ENCODE measurements around the gene HTR3D. TPM values are rescaled to one million over a fixed set of nuclear protein-coding genes. Genes with fewer than 3 reads are reported as not detected.
A peak's percentile ranks its signal among the peaks of the same experiment; 100 is the strongest.

The HTR3D gene
- total and polyA plus RNA-seq, 2 of the 13 experiments (the other 11 are each of a cell fraction or from before 2014, with no cell fraction given), result not detected

DNA sequence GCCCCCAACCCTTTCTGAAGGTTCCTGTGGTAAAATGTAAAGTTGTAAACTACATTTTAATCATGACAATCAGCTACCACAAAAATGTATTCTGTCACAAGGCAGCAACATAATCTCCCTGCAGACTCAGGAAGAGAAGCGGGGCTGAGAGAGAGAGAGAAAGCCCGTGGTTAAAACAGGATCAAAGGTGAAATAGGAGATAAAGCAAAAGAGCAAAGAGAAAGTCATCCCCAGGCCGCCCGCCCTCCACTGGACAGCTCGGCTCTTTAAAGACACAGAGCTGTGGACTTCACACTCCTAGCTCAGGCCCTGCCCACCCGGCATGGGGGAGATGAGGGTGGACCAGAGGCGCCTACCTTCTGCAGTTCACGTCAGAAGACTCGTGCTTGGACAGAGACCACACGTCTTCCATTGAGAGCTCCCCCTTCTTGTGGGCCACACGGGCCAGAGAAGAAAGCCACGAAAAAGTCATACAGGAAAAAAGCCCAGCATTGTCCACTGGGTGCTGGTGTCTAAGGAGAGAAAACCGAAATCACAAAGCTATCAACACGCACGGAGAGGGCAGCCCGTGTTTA is 43.2 kb upstream of the HTR3D start (continued):
- peak in 1 of 2 experiments; percentile 70; a peak in 1 of 4 replicates for TF ChIP-seq EP300 (IDR thresholded peaks at IDR 0.05; ENCODE audit: low read depth in 2 of 2, low read length in 2 of 2)
- no peak for TF ChIP-seq EP300 (CRISPR knock-in tag; IDR thresholded peaks at IDR 0.05; ENCODE audit: borderline replicate concordance)
- TF ChIP-seq, protein P1, sequence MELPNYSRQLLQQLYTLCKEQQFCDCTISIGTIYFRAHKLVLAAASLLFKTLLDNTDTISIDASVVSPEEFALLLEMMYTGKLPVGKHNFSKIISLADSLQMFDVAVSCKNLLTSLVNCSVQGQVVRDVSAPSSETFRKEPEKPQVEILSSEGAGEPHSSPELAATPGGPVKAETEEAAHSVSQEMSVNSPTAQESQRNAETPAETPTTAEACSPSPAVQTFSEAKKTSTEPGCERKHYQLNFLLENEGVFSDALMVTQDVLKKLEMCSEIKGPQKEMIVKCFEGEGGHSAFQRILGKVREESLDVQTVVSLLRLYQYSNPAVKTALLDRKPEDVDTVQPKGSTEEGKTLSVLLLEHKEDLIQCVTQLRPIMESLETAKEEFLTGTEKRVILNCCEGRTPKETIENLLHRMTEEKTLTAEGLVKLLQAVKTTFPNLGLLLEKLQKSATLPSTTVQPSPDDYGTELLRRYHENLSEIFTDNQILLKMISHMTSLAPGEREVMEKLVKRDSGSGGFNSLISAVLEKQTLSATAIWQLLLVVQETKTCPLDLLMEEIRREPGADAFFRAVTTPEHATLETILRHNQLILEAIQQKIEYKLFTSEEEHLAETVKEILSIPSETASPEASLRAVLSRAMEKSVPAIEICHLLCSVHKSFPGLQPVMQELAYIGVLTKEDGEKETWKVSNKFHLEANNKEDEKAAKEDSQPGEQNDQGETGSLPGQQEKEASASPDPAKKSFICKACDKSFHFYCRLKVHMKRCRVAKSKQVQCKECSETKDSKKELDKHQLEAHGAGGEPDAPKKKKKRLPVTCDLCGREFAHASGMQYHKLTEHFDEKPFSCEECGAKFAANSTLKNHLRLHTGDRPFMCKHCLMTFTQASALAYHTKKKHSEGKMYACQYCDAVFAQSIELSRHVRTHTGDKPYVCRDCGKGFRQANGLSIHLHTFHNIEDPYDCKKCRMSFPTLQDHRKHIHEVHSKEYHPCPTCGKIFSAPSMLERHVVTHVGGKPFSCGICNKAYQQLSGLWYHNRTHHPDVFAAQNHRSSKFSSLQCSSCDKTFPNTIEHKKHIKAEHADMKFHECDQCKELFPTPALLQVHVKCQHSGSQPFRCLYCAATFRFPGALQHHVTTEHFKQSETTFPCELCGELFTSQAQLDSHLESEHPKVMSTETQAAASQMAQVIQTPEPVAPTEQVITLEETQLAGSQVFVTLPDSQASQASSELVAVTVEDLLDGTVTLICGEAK (IDR thresholded peaks at IDR 0.05), result no peak
- TF ChIP-seq, protein P1 (CRISPR knock-in tag; IDR thresholded peaks at IDR 0.05), result peak; percentile 28; the same call in 1 of the 2 replicates
- TF ChIP-seq, protein P2, sequence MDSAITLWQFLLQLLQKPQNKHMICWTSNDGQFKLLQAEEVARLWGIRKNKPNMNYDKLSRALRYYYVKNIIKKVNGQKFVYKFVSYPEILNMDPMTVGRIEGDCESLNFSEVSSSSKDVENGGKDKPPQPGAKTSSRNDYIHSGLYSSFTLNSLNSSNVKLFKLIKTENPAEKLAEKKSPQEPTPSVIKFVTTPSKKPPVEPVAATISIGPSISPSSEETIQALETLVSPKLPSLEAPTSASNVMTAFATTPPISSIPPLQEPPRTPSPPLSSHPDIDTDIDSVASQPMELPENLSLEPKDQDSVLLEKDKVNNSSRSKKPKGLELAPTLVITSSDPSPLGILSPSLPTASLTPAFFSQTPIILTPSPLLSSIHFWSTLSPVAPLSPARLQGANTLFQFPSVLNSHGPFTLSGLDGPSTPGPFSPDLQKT (CRISPR knock-in tag; IDR thresholded peaks at IDR 0.05; ENCODE audit: borderline replicate concordance), result no peak
- TF ChIP-seq, protein P3, sequence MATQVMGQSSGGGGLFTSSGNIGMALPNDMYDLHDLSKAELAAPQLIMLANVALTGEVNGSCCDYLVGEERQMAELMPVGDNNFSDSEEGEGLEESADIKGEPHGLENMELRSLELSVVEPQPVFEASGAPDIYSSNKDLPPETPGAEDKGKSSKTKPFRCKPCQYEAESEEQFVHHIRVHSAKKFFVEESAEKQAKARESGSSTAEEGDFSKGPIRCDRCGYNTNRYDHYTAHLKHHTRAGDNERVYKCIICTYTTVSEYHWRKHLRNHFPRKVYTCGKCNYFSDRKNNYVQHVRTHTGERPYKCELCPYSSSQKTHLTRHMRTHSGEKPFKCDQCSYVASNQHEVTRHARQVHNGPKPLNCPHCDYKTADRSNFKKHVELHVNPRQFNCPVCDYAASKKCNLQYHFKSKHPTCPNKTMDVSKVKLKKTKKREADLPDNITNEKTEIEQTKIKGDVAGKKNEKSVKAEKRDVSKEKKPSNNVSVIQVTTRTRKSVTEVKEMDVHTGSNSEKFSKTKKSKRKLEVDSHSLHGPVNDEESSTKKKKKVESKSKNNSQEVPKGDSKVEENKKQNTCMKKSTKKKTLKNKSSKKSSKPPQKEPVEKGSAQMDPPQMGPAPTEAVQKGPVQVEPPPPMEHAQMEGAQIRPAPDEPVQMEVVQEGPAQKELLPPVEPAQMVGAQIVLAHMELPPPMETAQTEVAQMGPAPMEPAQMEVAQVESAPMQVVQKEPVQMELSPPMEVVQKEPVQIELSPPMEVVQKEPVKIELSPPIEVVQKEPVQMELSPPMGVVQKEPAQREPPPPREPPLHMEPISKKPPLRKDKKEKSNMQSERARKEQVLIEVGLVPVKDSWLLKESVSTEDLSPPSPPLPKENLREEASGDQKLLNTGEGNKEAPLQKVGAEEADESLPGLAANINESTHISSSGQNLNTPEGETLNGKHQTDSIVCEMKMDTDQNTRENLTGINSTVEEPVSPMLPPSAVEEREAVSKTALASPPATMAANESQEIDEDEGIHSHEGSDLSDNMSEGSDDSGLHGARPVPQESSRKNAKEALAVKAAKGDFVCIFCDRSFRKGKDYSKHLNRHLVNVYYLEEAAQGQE (IDR thresholded peaks at IDR 0.05; ENCODE audit: borderline replicate concordance in 1 of 2, low read depth in 1 of 2, low read length in 2 of 2), result no peak
- no peak for TF ChIP-seq SP4 (CRISPR knock-in tag; IDR thresholded peaks at IDR 0.05)
- no peak for TF ChIP-seq FIP1L1 (IDR thresholded peaks at IDR 0.05; ENCODE audit: borderline replicate concordance, insufficient read depth, low read depth, low read length)
- TF ChIP-seq MTA3 (CRISPR knock-in tag; IDR thresholded peaks at IDR 0.05), result no peak
- no peak for TF ChIP-seq ZNF180 (CRISPR knock-in tag; IDR thresholded peaks at IDR 0.05; ENCODE audit: borderline replicate concordance, low read depth)
- TF ChIP-seq FLYWCH1 (CRISPR knock-in tag; IDR thresholded peaks at IDR 0.05), result no peak
- no peak for TF ChIP-seq GPN1 (CRISPR knock-in tag; IDR thresholded peaks at IDR 0.05; ENCODE audit: borderline replicate concordance)
- TF ChIP-seq FOXC1 (CRISPR knock-in tag; IDR thresholded peaks at IDR 0.05; ENCODE audit: borderline replicate concordance), result no peak
- TF ChIP-seq ZNF382 (CRISPR knock-in tag; IDR thresholded peaks at IDR 0.05; ENCODE audit: borderline replicate concordance), result no peak
- 0 out of 2 replicates have a peak, but pooled peaks have one; percentile 56 for TF ChIP-seq ZNF34 (CRISPR knock-in tag; IDR thresholded peaks at IDR 0.05; ENCODE audit: borderline replicate concordance)
- no peak for TF ChIP-seq SP2 (CRISPR knock-in tag; IDR thresholded peaks at IDR 0.05)

Measured in HepG2 (cell line).